Middle frontal gyrus (tissue), 1 donor: ENCODE measurements around the gene BACE2.

Experiments
- DNase-seq: peaks from one replicate; pipeline ENCODE4 v3.0.0-alpha.2; 2015; ENCODE audit warnings: low spot score; ENCODE audit errors: extremely low spot score

BACE2 gene

DNA sequence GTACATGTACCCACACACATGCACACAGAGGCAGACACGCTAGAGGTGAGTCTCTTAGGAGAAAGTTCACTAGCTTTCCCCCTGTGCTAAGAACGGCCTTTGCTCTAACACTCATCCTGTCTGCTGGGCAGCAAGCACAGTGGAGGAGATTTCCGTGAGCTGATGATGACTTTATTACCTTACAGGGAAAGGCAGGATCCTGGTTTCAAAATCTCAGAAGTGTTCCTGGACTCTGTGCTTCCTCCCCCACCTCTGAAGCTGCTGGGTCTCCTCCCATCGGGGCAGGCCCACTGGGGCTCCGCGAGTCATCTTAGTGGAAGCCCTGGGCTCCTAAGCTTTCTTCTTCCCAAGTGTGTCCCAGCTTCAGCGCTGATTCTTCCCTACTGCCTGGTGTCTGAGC, 151.3 kb downstream of the BACE2 start:
- no peak for DNase-seq

DNA sequence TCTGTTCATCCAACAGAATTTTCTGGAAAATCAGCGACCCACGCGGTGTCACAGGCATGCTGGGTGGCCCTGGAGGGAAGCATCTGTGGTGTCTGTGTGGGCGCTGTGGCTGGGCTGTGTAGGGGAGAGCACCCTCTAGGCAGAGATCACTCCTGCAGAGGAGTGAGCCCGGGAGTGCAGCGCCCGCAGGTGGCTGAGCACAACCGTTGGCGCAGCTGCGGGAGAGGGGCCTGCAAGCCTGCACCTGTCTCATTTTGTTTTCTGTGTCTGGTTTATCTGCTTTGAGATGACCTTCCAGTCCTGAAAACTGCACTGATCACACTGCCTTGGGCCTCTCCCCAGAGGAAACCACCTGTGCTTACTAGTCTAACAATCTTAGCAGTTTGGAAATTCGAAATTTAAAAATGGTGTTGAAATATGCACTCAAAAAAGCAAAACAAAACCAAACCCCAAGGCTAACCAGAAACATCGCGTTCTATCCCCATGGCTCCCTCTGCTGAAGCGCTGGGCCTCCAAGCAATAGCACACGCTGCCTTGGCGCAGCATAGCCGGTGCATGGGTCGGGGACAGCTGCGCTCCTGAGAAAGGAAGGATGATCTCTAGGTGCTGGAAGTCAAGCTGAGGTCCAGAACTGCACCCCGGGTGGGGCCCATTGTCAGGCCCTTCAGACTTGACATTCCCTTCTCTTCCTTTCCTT, 153.4 kb downstream of the BACE2 start:
- DNase-seq, result no peak

DNA sequence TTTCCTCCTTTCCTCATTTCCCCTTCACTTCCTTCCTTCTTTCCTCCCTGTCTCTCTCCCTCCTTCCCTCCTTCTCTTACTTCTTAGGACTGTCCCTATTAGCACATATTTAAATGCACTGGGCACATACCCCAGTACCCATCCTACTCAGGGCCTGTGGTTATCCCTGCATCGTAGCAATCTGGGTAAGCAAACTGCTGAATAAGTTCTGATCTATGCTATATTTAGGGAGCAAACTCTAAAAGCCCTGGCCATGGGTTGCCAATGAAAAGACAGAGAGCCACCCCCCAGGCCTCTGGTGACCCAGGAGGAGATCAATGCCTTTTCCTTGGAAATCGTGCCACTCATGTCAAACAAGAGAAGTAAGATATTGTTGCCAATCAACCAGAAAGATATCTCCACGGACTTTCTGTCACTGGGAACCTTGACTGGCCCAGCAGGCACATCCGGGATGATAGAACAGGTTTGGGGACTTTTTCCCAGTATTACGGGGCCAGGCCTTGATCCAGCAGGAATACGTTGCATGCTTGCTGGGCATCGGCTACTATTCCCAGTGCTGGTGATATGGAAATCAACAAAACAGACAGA, 154.0 kb downstream of the BACE2 start:
- no peak for DNase-seq

DNA sequence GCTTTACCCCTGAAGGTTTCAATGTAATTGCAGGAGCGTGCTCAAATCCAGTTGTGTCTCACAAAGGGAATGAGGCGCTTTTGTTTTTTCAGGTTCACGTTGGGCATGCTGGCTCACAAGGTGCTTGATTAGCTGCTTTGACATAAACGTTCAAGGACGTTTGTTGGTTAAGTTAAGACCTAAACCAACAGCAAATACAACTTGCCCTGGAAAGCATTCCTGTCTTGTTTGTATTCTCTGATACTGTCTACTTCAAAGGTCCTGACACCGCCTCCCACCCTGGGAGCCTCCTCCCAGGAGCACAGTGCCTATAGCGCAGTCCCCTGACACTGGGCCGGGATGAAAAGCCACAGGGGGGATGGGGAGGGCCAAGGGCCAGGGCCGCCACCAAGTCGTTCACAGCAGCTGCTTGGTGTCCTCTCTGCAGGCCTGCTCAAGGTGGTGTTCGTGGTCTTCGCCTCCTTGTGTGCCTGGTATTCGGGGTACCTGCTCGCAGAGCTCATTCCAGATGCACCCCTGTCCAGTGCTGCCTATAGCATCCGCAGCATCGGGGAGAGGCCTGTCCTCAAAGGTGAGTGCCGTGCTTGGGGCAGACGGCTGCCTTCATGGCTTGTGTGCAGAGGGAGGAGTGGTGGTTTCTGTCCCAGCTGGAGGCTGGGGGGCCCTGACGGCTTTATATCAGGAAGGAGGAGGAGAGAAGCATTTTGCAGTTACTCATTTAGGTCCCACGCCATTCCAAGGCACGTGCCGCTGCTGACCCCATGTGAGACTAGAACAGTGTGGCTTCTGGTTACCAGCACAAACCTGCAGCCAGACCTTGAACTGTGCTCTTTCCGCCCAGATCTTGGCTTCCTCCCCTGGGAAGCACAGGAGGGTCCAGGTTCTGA, 154.8 kb downstream of the BACE2 start:
- no peak for DNase-seq

DNA sequence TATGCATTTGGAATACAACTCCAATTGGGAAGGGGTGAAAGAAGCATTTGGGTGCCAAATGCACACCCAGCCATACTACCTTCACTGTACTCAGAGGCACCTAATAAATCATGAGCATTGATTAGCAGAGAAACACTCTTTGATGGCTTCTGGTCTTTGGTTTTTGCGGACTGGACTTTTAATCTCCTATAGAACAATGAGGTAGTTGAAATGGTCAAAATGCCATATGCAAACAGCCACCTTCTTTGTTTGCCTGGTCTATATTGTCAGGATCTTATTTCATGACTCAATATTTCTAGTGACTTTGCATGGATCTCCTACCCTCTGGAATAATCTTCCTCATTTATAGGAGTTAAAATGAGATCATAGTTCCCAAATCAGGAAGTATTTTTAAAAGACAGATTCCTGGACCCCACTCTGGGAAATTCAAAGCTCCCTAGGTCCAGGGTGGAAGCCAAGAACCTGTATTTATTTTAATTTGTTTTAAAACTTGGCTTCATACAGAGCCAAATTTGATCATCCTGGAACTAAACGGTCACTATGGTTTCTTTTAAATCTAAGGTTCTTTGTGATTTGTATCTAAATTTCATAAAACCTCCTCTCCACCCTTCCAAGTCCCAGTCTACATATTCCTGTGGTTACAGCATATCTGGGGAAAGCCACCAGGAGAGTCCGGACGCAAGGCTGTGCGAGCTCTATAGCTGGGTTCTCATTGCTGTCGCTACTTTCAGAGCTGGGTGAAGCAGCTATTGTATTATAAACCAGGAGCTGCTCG, 157.4 kb downstream of the BACE2 start:
- no peak for DNase-seq

DNA sequence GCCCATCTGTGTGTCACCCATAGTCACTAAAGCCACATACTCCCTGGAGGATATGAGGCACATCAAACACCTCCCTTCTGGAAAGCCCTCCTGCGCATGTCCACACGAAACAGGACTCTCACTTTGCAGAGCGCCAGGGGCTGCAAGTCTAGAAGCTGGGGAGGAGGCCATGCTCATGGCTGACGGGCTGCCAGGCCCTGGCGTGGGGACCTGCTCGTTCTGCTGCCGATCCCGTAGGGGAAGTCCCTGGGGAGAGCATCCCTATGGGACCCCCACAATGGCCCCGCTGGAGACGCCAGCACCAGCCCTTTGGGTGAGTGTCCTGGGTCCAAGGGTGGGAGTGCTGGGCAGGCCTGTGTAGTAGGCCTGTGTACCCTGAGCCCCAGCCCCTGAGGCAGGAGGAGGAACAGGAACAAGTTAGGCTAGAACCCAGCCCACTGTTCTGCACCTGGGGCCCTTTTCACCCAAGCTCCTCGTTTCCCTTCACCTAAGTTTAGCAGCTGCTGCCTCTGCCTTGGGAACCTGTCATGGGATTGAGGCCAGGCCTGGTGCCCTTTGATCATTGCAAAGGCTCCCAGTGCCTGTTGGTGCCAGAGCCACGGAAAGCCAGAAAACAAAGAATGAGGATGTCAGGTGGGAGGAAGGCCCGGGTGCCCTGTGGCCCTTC, 158.6 kb downstream of the BACE2 start:
- no peak for DNase-seq

DNA sequence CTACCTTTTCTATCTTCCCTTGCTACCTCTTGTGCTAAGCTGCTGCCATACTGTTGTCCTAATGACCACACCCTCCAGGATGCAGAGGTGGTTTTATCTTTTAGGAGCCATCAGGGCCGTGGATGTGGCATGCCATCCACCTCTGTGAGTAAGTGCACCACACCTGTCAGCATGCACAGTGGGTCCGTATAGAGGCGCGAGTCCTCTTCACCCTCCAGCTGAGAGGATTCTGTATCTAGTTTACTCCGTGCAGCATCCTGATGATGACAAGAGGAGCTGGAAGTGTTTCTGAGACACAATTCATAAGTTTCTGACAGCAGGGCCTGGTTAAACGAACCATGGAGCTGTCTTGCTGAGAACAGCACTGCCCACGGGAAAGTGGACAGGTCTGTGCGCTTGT, 159.8 kb downstream of the BACE2 start:
- no peak for DNase-seq

DNA sequence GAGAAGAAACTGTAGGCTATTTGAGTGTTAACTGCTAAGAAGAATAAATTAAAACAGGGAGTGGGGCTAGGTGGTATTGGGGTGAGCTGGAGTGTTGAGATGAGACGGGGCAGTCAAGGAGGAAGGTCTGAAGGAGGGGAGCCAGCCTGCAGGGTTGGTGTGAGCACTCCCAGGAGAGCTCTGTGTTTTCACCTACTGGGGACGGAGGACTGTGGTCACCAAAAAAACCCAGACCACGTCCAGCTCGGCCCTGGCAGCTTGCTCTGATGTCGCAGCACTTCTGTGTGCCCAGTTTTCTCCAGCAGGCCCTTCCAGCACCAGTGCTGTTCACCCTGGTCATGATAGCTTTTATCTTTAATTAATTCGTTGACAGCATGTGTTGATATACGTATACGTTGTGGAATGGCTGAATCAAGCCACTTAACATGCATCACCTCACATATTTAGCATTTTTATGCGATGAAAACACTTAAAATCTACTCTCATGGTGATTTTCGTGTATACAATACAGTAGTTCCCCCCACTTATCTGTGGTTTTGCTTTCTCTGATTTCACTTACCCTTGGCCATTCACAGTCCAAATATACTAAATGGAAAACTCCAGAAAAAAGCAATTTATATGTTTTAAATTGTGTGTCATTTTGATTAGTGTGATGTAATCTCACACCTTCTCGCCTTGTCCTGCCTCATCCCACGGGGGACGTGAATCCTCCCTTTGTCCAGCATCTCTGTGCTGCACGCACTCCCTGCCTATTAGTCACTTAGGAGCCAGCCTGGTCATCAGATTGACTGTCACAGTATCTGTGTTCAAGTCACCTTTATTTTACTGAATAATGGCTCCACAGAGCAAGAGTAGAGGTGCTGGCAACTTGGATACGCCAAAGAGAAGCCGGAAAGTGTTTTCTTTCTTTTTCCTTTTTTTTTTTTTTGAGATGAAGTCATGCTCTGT, 161.0 kb downstream of the BACE2 start:
- DNase-seq, result no peak
